Mesendoderm (in vitro differentiated cells): ENCODE measurements around the gene DRAP1.
"Not testable (repeated sequence)": the region's sequence is repeated elsewhere in the genome, so short reads cannot be mapped to it uniquely, and the experiment has no call there.

Experiments used
- DNase-seq: peaks from one replicate; pipeline ENCODE4 v3.0.0; 2013
- H2AK5ac ChIP-seq: 2 replicates; pipeline ENCODE4 v1.6.1; 2013; ENCODE audit warnings: low read length, inconsistent platforms
- H2BK120ac ChIP-seq: 2 replicates; pipeline ENCODE4 v1.6.1; 2013; ENCODE audit warnings: low read depth, mild to moderate bottlenecking, low read length, moderate library complexity, mixed read lengths
- H2BK15ac ChIP-seq: replicated peaks from 2 replicates; pipeline ENCODE4 v1.6.1; 2013; ENCODE audit warnings: low read depth, mild to moderate bottlenecking, moderate library complexity
- H2BK5ac ChIP-seq: 2 replicates; pipeline ENCODE4 v1.6.1; 2013; ENCODE audit warnings: low read length, inconsistent platforms
- H3K18ac ChIP-seq: 2 replicates; pipeline ENCODE4 v1.6.1; 2013; ENCODE audit warnings: mild to moderate bottlenecking, low read length, mixed read lengths
- H3K23ac ChIP-seq: one replicate; pipeline ENCODE4 v1.6.1; 2013; ENCODE audit warnings: low read length
- H3K27ac ChIP-seq: 2 replicates; pipeline ENCODE4 v1.5.1; 2013; ENCODE audit warnings: low read depth, mild to moderate bottlenecking, inconsistent platforms, low read length, moderate library complexity
- H3K27me3 ChIP-seq: 2 replicates; pipeline ENCODE4 v1.6.1; 2013; ENCODE audit warnings: low read length, control low read depth, mild to moderate bottlenecking, inconsistent platforms; ENCODE audit not compliant: insufficient read depth, poor library complexity
- H3K36me3 ChIP-seq: 2 replicates; pipeline ENCODE4 v1.6.1; 2013; ENCODE audit warnings: low read length, inconsistent platforms; ENCODE audit not compliant: control insufficient read depth, insufficient read depth
- H3K4ac ChIP-seq: one replicate; pipeline ENCODE4 v1.6.1; 2013; ENCODE audit warnings: low read depth, mild to moderate bottlenecking, low read length, moderate library complexity
- H3K4me1 ChIP-seq: 2 replicates; pipeline ENCODE4 v1.6.1; 2013; ENCODE audit warnings: low read depth, low read length, inconsistent platforms; ENCODE audit not compliant: control insufficient read depth
- H3K4me2 ChIP-seq: 2 replicates; pipeline ENCODE4 v1.6.1; 2013; ENCODE audit warnings: low read length
- H3K4me3 ChIP-seq: 2 replicates; pipeline ENCODE4 v1.5.1; 2013; ENCODE audit warnings: mild to moderate bottlenecking, low read length
- H3K56ac ChIP-seq: one replicate; pipeline ENCODE4 v1.6.1; 2013; ENCODE audit warnings: low read length
- H3K79me1 ChIP-seq: 2 replicates; pipeline ENCODE4 v1.6.1; 2013; ENCODE audit warnings: low read length, inconsistent platforms
- H3K79me2 ChIP-seq: 2 replicates; pipeline ENCODE4 v1.6.1; 2013; ENCODE audit warnings: mild to moderate bottlenecking, low read length; ENCODE audit not compliant: control insufficient read depth, insufficient read depth
- H3K9ac ChIP-seq: 2 replicates; pipeline ENCODE4 v1.6.1; 2013; ENCODE audit warnings: low read length, inconsistent platforms
- H4K5ac ChIP-seq: one replicate; pipeline ENCODE4 v1.6.1; 2013; ENCODE audit warnings: low read length
- H4K8ac ChIP-seq: one replicate; pipeline ENCODE4 v1.6.1; 2013; ENCODE audit warnings: low read depth, mild to moderate bottlenecking, control low read depth, low read length, moderate library complexity
- WGBS: extraction: QIAGEN DNeasy Blood & Tissue Kit; methylation state at CpG from one replicate; pipeline ENCODE4 v1.1.7; 2013; ENCODE audit warnings: low lambda C conversion rate, missing lambda C conversion rate; ENCODE audit not compliant: insufficient coverage; ENCODE audit errors: extremely low coverage; 5-methylcytosine and 5-hydroxymethylcytosine counted together

DRAP1 gene

GRCh38 chr11:65891219-65892136, 27.7 kb upstream of the DRAP1 start:
- Histone ChIP-seq H3K4me1 (peaks cover 6% of the 10 kb centered on the region), H3K79me1 (peaks cover 8% of the 10 kb centered on the region), H3K36me3 (no peaks in the 10 kb centered on the region), H3K56ac (peak overlapping the region; percentile 98), H3K27me3 (no peaks in the 10 kb centered on the region), H3K79me2 (peaks cover 3% of the 10 kb centered on the region), H3K9ac (peak overlapping the region; percentile 75), H2BK5ac (no peak overlapping the region), H3K4ac (peak overlapping the region; percentile 38), H4K8ac (no peak overlapping the region), H3K4me3 (peak overlapping the region; percentile 44), H3K18ac (peak overlapping the region; percentile 82), H2BK120ac (no peak overlapping the region), H3K27ac (no peak overlapping the region), H2BK15ac (no peak overlapping the region), H2AK5ac (no peak overlapping the region), H3K23ac (peak overlapping the region; percentile 45), H4K5ac (no peak overlapping the region), H3K4me2 (peak overlapping the region; percentile 54)
- peak; percentile 73 for DNase-seq
- no CpG with 5 or more reads among the region's 57 CpGs for WGBS

GRCh38 chr11:65892137-65892540, 27.1 kb upstream of the DRAP1 start:
- H3K27me3 ChIP-seq, H3K4ac ChIP-seq, H3K79me2 ChIP-seq, H3K18ac ChIP-seq, H4K5ac ChIP-seq, H4K8ac ChIP-seq, DNase-seq, H3K23ac ChIP-seq, H3K79me1 ChIP-seq, H2BK5ac ChIP-seq, H3K27ac ChIP-seq, H3K36me3 ChIP-seq, H3K4me1 ChIP-seq, H2AK5ac ChIP-seq, H2BK120ac ChIP-seq, H3K4me3 ChIP-seq, H2BK15ac ChIP-seq: not testable (repeated sequence)
- H3K4me2 ChIP-seq = peak overlapping the region; percentile 54
- no CpG with 5 or more reads among the region's 5 CpGs for WGBS
- H3K9ac ChIP-seq = peak overlapping the region; percentile 75
- peak overlapping the region; percentile 98 for H3K56ac ChIP-seq

- WGBS = no CpG with 5 or more reads among the region's 10 CpGs
- Histone ChIP-seq H2BK120ac (no peak overlapping the region), H3K27me3 (no peaks in the 10 kb centered on the region), H3K18ac (no peak overlapping the region), H3K4me1 (peaks cover 2% of the 10 kb centered on the region), H2AK5ac (no peak overlapping the region), H3K9ac (no peak overlapping the region), H3K23ac (no peak overlapping the region), H3K27ac (no peak overlapping the region), H4K5ac (no peak overlapping the region), H3K79me2 (no peaks in the 10 kb centered on the region), H2BK15ac (no peak overlapping the region), H3K4me3 (no peak overlapping the region), H3K4me2 (no peak overlapping the region), H4K8ac (no peak overlapping the region), H3K4ac (no peak overlapping the region), H2BK5ac (no peak overlapping the region), H3K79me1 (peaks cover under 1% of the 10 kb centered on the region), H3K56ac (peak overlapping the region; percentile 31), H3K36me3 (no peaks in the 10 kb centered on the region)
- no peak for DNase-seq
Measured at GRCh38 chr11:65892661-65893317, 26.4 kb upstream of the DRAP1 start.

- no peaks in the 10 kb centered on the region for H3K36me3 ChIP-seq
- H3K4me2 ChIP-seq = no peak overlapping the region
- no peak overlapping the region for H2BK120ac ChIP-seq
- peak overlapping the region; percentile 18 for H3K56ac ChIP-seq
- H2BK5ac ChIP-seq = no peak overlapping the region
- no peak overlapping the region for H2BK15ac ChIP-seq
- no CpG with 5 or more reads among the region's 16 CpGs for WGBS
- no peak overlapping the region for H4K8ac ChIP-seq
- H3K4me3 ChIP-seq = no peak overlapping the region
- H3K4ac ChIP-seq = no peak overlapping the region
- H3K9ac ChIP-seq = no peak overlapping the region
- no peak overlapping the region for H3K18ac ChIP-seq
- H3K4me1 ChIP-seq = peaks cover under 1% of the 10 kb centered on the region
- no peak overlapping the region for H2AK5ac ChIP-seq
- H3K27ac ChIP-seq = no peak overlapping the region
- no peaks in the 10 kb centered on the region for H3K79me2 ChIP-seq
- H4K5ac ChIP-seq = no peak overlapping the region
- H3K27me3 ChIP-seq = no peaks in the 10 kb centered on the region
- DNase-seq = no peak
- H3K79me1 ChIP-seq = no peaks in the 10 kb centered on the region
- no peak overlapping the region for H3K23ac ChIP-seq
Measured at GRCh38 chr11:65894034-65894591, 25.1 kb upstream of the DRAP1 start.

- no peak overlapping the region for H2AK5ac ChIP-seq
- no peak overlapping the region for H3K4me2 ChIP-seq
- H3K4me1 ChIP-seq = no peaks in the 10 kb centered on the region
- H3K23ac ChIP-seq = no peak overlapping the region
- H3K79me2 ChIP-seq = no peaks in the 10 kb centered on the region
- no peak overlapping the region for H3K4me3 ChIP-seq
- no peak overlapping the region for H3K56ac ChIP-seq
- H2BK120ac ChIP-seq = no peak overlapping the region
- H3K4ac ChIP-seq = no peak overlapping the region
- no peak overlapping the region for H4K5ac ChIP-seq
- H3K18ac ChIP-seq = no peak overlapping the region
- WGBS = no CpG with 5 or more reads among the region's 5 CpGs
- DNase-seq = no peak
- no peak overlapping the region for H2BK15ac ChIP-seq
- no peak overlapping the region for H3K27ac ChIP-seq
- H3K36me3 ChIP-seq = no peaks in the 10 kb centered on the region
- H3K27me3 ChIP-seq = peaks cover 7% of the 10 kb centered on the region
- no peak overlapping the region for H4K8ac ChIP-seq
- H2BK5ac ChIP-seq = no peak overlapping the region
- no peaks in the 10 kb centered on the region for H3K79me1 ChIP-seq
- no peak overlapping the region for H3K9ac ChIP-seq
Measured at GRCh38 chr11:65895482-65895981, 23.7 kb upstream of the DRAP1 start.
